Osteocyte (in vitro differentiated cells): ENCODE results near the gene PRAC1. TPM values are rescaled to one million over a fixed set of nuclear protein-coding genes. Genes with fewer than 3 reads are reported as not detected.

Source experiments
- DNase-seq: peaks from one replicate; pipeline ENCODE4 v3.0.0; 2021; ENCODE audit warnings: mixed read lengths; ENCODE audit not compliant: unreplicated experiment; ENCODE audit errors: extremely low spot score
- H3K27ac Mint-ChIP-seq: one replicate; pipeline ENCODE4 v1.8.0; 2021; ENCODE audit warnings: mild to moderate bottlenecking, mixed read lengths; ENCODE audit not compliant: unreplicated experiment
- H3K27me3 Mint-ChIP-seq: one replicate; pipeline ENCODE4 v1.8.0; 2021; ENCODE audit warnings: mixed read lengths; ENCODE audit not compliant: unreplicated experiment
- H3K36me3 Mint-ChIP-seq: one replicate; pipeline ENCODE4 v1.8.0; 2021; ENCODE audit warnings: mixed read lengths; ENCODE audit not compliant: unreplicated experiment
- H3K4me1 Mint-ChIP-seq: one replicate; pipeline ENCODE4 v1.8.0; 2021; ENCODE audit warnings: mixed read lengths; ENCODE audit not compliant: unreplicated experiment
- H3K4me3 Mint-ChIP-seq: one replicate; pipeline ENCODE4 v1.8.0; 2021; ENCODE audit warnings: mild to moderate bottlenecking, moderate library complexity, mixed read lengths; ENCODE audit not compliant: unreplicated experiment
- H3K9me3 Mint-ChIP-seq: one replicate; pipeline ENCODE4 v1.8.0; 2021; ENCODE audit warnings: mixed read lengths; ENCODE audit not compliant: unreplicated experiment
- CTCF ChIP-seq: fragments of 200-600 bp; sonication (generic); IDR thresholded peaks from 2 replicates; pipeline ENCODE4 v1.5.0; 2021; ENCODE audit warnings: antibody characterized with exemption, mild to moderate bottlenecking, moderate library complexity
- total RNA-seq: library from RNA; stranded (reverse); gene quantifications from 2 replicates; pipeline ENCODE4 v1.2.1, GENCODE V29; 2021

PRAC1 gene
- total RNA-seq, 1 donor from 2014 or later: not detected

GRCh38 chr17:48746916-48747444, 24.7 kb upstream of the PRAC1 start:
- Mint-ChIP-seq H3K4me3 (no peak overlapping the region), H3K27ac (no peak overlapping the region), H3K9me3 (no peaks in the 10 kb centered on the region), H3K4me1 (no peaks in the 10 kb centered on the region), H3K27me3 (peaks cover 94% of the 10 kb centered on the region), H3K36me3 (no peaks in the 10 kb centered on the region)
- TF ChIP-seq CTCF: no peak
- no peak for DNase-seq

GRCh38 chr17:48745381-48746275, 23.3 kb upstream of the PRAC1 start:
- Mint-ChIP-seq H3K27ac (no peak overlapping the region), H3K9me3 (no peaks in the 10 kb centered on the region)
- TF ChIP-seq CTCF: no peak

GRCh38 chr17:48740537-48740936, 18.2 kb upstream of the PRAC1 start:
- TF ChIP-seq CTCF: no peak
- H3K36me3 Mint-ChIP-seq: no peaks in the 10 kb centered on the region
- H3K9me3 Mint-ChIP-seq: no peaks in the 10 kb centered on the region
- H3K4me3 Mint-ChIP-seq: no peak overlapping the region
- no peak overlapping the region for H3K27ac Mint-ChIP-seq
- DNase-seq: no peak
- H3K27me3 Mint-ChIP-seq: peaks cover 90% of the 10 kb centered on the region
- peaks cover 4% of the 10 kb centered on the region for H3K4me1 Mint-ChIP-seq

More at GRCh38 chr17:48745381-48746275, 23.3 kb upstream of the PRAC1 start:
- Mint-ChIP-seq H3K4me3 (no peak overlapping the region), H3K27me3 (peaks cover 91% of the 10 kb centered on the region), H3K36me3 (no peaks in the 10 kb centered on the region), H3K4me1 (no peaks in the 10 kb centered on the region)
- no peak for DNase-seq

- H3K4me1 Mint-ChIP-seq: peaks cover 4% of the 10 kb centered on the region
- H3K27ac Mint-ChIP-seq: no peak overlapping the region
- no peaks in the 10 kb centered on the region for H3K9me3 Mint-ChIP-seq
- no peak for DNase-seq
- H3K36me3 Mint-ChIP-seq: no peaks in the 10 kb centered on the region
- no peak for TF ChIP-seq CTCF
- peaks cover 94% of the 10 kb centered on the region for H3K27me3 Mint-ChIP-seq
- H3K4me3 Mint-ChIP-seq: no peak overlapping the region
These were observed 16.6 kb upstream of the PRAC1 start for GRCh38 chr17:48738803-48739526.

- no peak for DNase-seq
- H3K27me3 Mint-ChIP-seq: peaks cover 94% of the 10 kb centered on the region
- H3K4me3 Mint-ChIP-seq: no peak overlapping the region
- TF ChIP-seq CTCF: no peak
- peaks cover 8% of the 10 kb centered on the region for H3K4me1 Mint-ChIP-seq
- H3K9me3 Mint-ChIP-seq: no peaks in the 10 kb centered on the region
- no peak overlapping the region for H3K27ac Mint-ChIP-seq
- peaks cover 2% of the 10 kb centered on the region for H3K36me3 Mint-ChIP-seq
These were observed 16.1 kb upstream of the PRAC1 start for GRCh38 chr17:48738424-48738802.
